ENCODE measurements around the gene ATG16L1.

GRCh38 chr2:233288663-233289062, 37.2 kb downstream of the ATG16L1 start:
- no peak for TF ChIP-seq CTCF (conservative IDR thresholded peaks at IDR 0.05; ENCODE audit: low read length)
- no peak for TF ChIP-seq EZH2phosphoT487 (IDR thresholded peaks at IDR 0.05; ENCODE audit: borderline replicate concordance, low read depth, low read length)
